ENCODE results near the gene ZNF791.
"Not testable (repeated sequence)": the region's sequence is repeated elsewhere in the genome, so short reads cannot be mapped to it uniquely, and the experiment has no call there.

The ZNF791 gene

GRCh38 chr19:12610540-12611360 is at the start of gene ZNF791, which contains the start of gene ZNF490:
ZNF791 (plus strand) TSS chr19:12610920; CDS start chr19:12611080, 160 bp downstream.
ZNF490 (minus strand) TSS chr19:12610813; CDS start chr19:12610680, 133 bp downstream.
- peak; percentile 95 to 96 for DNase-seq (ENCODE audit: low read depth in 2 of 2)

GRCh38 chr19:12564016-12564664 is 46.6 kb upstream of the ZNF791 start:
- DNase-seq (ENCODE audit: low read depth in 2 of 2): peak; percentile 56 to 64

- not testable (repeated sequence) for DNase-seq (ENCODE audit: low read depth in 2 of 2)
Measured at GRCh38 chr19:12566380-12566779, 44.3 kb upstream of the ZNF791 start.

- DNase-seq (ENCODE audit: low read depth in 2 of 2): no peak
Measured at GRCh38 chr19:12567951-12568350, 42.8 kb upstream of the ZNF791 start.

GRCh38 chr19:12574036-12574435 is 36.7 kb upstream of the ZNF791 start:
- no peak for DNase-seq (ENCODE audit: low read depth in 2 of 2)

- DNase-seq (ENCODE audit: low read depth in 2 of 2): no peak
Measured at GRCh38 chr19:12578641-12579040, 32.1 kb upstream of the ZNF791 start.

- DNase-seq (ENCODE audit: low read depth in 2 of 2): peak in 1 of 2 experiments; percentile 8
Measured at GRCh38 chr19:12580180-12580694, 30.5 kb upstream of the ZNF791 start.

GRCh38 chr19:12581100-12581499 is 29.6 kb upstream of the ZNF791 start:
- no peak for DNase-seq (ENCODE audit: low read depth in 2 of 2)

GRCh38 chr19:12596485-12596884 is 14.2 kb upstream of the ZNF791 start:
- no peak for DNase-seq (ENCODE audit: low read depth in 2 of 2)

GRCh38 chr19:12596927-12597548 is 13.7 kb upstream of the ZNF791 start:
- no peak for DNase-seq (ENCODE audit: low read depth in 2 of 2)

- no peak for DNase-seq (ENCODE audit: low read depth in 2 of 2)
Measured at GRCh38 chr19:12597594-12597993, 13.1 kb upstream of the ZNF791 start.

GRCh38 chr19:12603714-12604113 is 7.0 kb upstream of the ZNF791 start:
- DNase-seq (ENCODE audit: low read depth in 2 of 2): no peak

- no peak for DNase-seq (ENCODE audit: low read depth in 2 of 2)
Measured at GRCh38 chr19:12606796-12607195, 3.9 kb upstream of the ZNF791 start.

- no peak for DNase-seq (ENCODE audit: low read depth in 2 of 2)
Measured at GRCh38 chr19:12607631-12608030, 3.1 kb upstream of the ZNF791 start.

- peak; percentile 42 to 44 for DNase-seq (ENCODE audit: low read depth in 2 of 2)
Measured at GRCh38 chr19:12611361-12611699, 610 bp downstream of the ZNF791 start.

GRCh38 chr19:12617646-12618045 is 6.9 kb downstream of the ZNF791 start:
- DNase-seq (ENCODE audit: low read depth in 2 of 2): no peak

GRCh38 chr19:12621253-12622024 is 10.7 kb downstream of the ZNF791 start:
- not testable (repeated sequence) for DNase-seq (ENCODE audit: low read depth in 2 of 2)

- DNase-seq (ENCODE audit: low read depth in 2 of 2): no peak
Measured at GRCh38 chr19:12623361-12624031, 12.8 kb downstream of the ZNF791 start.

- DNase-seq (ENCODE audit: low read depth in 2 of 2): no peak
Measured at GRCh38 chr19:12626958-12627357, 16.2 kb downstream of the ZNF791 start.

- no peak for DNase-seq (ENCODE audit: low read depth in 2 of 2)
Measured at GRCh38 chr19:12628040-12629022, 17.6 kb downstream of the ZNF791 start.

All from fibroblast of skin of left quadriceps (primary cell).